DND-41 (cell line): ENCODE data around the gene WRAP53.

Experiments used
- ATAC-seq: fragments of 200-7000 bp; cut with Tn5 transposase; 3 replicates; pipeline ENCODE4 v1.9.1; 2021; ENCODE audit warnings: low read depth; ENCODE audit not compliant: insufficient read depth
- DNase-seq: peaks from one replicate; pipeline ENCODE4 v3.0.0-alpha.2; 2020
- H2AFZ ChIP-seq: 2 replicates; pipeline ENCODE4 v1.6.0; 2012; ENCODE audit warnings: low read depth, low read length
- H3K27ac ChIP-seq: 2 replicates; pipeline ENCODE4 v1.5.1; 2012; ENCODE audit warnings: low read length, inconsistent platforms
- H3K27me3 ChIP-seq: fragments of 200-600 bp; sonication (generic); 2 replicates; pipeline ENCODE4 v1.6.0; 2012; ENCODE audit warnings: low read length, mild to moderate bottlenecking, inconsistent platforms; ENCODE audit not compliant: insufficient read depth, poor library complexity
- H3K36me3 ChIP-seq: 2 replicates; pipeline ENCODE4 v1.5.1; 2012; ENCODE audit warnings: low read length, inconsistent platforms; ENCODE audit not compliant: insufficient read depth
- H3K4me1 ChIP-seq: 2 replicates; pipeline ENCODE4 v1.5.1; 2012; ENCODE audit warnings: mild to moderate bottlenecking, low read length; ENCODE audit not compliant: insufficient read depth
- H3K4me2 ChIP-seq: 2 replicates; pipeline ENCODE4 v1.6.0; 2012; ENCODE audit warnings: mild to moderate bottlenecking, moderate library complexity, low read length, inconsistent platforms; ENCODE audit not compliant: insufficient read depth
- H3K4me3 ChIP-seq, 2 experiments: fragments of 200-600 bp in 1 of 2; shearing (Covaris generic) in 1 of 2; 2 replicates each; pipeline ENCODE4 v1.5.1; 2012 to 2016; ENCODE audit warnings: inconsistent platforms in 2 of 2, low read length in 2 of 2, mild to moderate bottlenecking in 2 of 2, low read depth in 1 of 2, moderate library complexity in 1 of 2
- H3K79me2 ChIP-seq: 2 replicates; pipeline ENCODE4 v1.6.0; 2012; ENCODE audit warnings: low read length, inconsistent platforms; ENCODE audit not compliant: insufficient read depth
- H3K9ac ChIP-seq: 2 replicates; pipeline ENCODE4 v1.6.0; 2012; ENCODE audit warnings: low read depth, mild to moderate bottlenecking, inconsistent platforms, low read length, moderate library complexity
- H3K9me3 ChIP-seq: 2 replicates; pipeline ENCODE4 v1.5.1; 2012; ENCODE audit warnings: low read length, moderate library complexity, mild to moderate bottlenecking, inconsistent platforms; ENCODE audit not compliant: insufficient read depth, severe bottlenecking
- H4K20me1 ChIP-seq: 2 replicates; pipeline ENCODE4 v1.6.0; 2012; ENCODE audit warnings: low read length; ENCODE audit not compliant: insufficient read depth
- CTCF ChIP-seq: IDR thresholded peaks from 2 replicates; pipeline ENCODE4 v1.5.1; 2012; ENCODE audit warnings: borderline replicate concordance, low read length, moderate library complexity, mild to moderate bottlenecking; ENCODE audit not compliant: poor library complexity, severe bottlenecking; ENCODE audit errors: extremely low read depth
- EZH2 ChIP-seq: IDR thresholded peaks from 3 replicates; pipeline ENCODE4 v1.6.1; 2012; ENCODE audit warnings: borderline replicate concordance, low read depth, mild to moderate bottlenecking, moderate library complexity, low read length, inconsistent platforms; ENCODE audit not compliant: severe bottlenecking

Gene WRAP53

GRCh38 chr17:7745748-7746470, 57.6 kb downstream of the WRAP53 start:
- Histone ChIP-seq H3K79me2 (no peaks in the 10 kb centered on the region), H3K4me2 (no peak overlapping the region), H2AFZ (no peak overlapping the region), H3K27me3 (no peaks in the 10 kb centered on the region), H3K9ac (no peak overlapping the region), H3K27ac (no peak overlapping the region), H3K36me3 (no peaks in the 10 kb centered on the region), H4K20me1 (no peaks in the 10 kb centered on the region), H3K4me3 (no peak overlapping the region), H3K9me3 (no peaks in the 10 kb centered on the region), H3K4me1 (no peaks in the 10 kb centered on the region)
- TF ChIP-seq CTCF (peak; percentile 12), EZH2 (no peak)
- ATAC-seq (no peak), DNase-seq (no peak)

GRCh38 chr17:7747635-7748071, 59.4 kb downstream of the WRAP53 start:
- Histone ChIP-seq H3K9ac (no peak overlapping the region), H3K9me3 (no peaks in the 10 kb centered on the region), H3K27ac (no peak overlapping the region), H4K20me1 (no peaks in the 10 kb centered on the region), H3K4me1 (no peaks in the 10 kb centered on the region), H2AFZ (no peak overlapping the region), H3K27me3 (no peaks in the 10 kb centered on the region), H3K79me2 (no peaks in the 10 kb centered on the region), H3K36me3 (no peaks in the 10 kb centered on the region), H3K4me2 (no peak overlapping the region), H3K4me3 (no peak overlapping the region)
- DNase-seq (no peak), ATAC-seq (no peak)
- TF ChIP-seq CTCF (no peak), EZH2 (no peak)

GRCh38 chr17:7748076-7748775, 59.9 kb downstream of the WRAP53 start:
- H2AFZ ChIP-seq = no peak overlapping the region
- no peak overlapping the region for H3K9ac ChIP-seq
- no peaks in the 10 kb centered on the region for H3K79me2 ChIP-seq
- no peak for ATAC-seq
- no peak overlapping the region for H3K27ac ChIP-seq
- H3K4me1 ChIP-seq = no peaks in the 10 kb centered on the region
- H3K27me3 ChIP-seq = peaks cover 5% of the 10 kb centered on the region
- no peak overlapping the region for H3K4me2 ChIP-seq
- H3K4me3 ChIP-seq = no peak overlapping the region
- H4K20me1 ChIP-seq = no peaks in the 10 kb centered on the region
- no peak for DNase-seq
- TF ChIP-seq EZH2 (no peak), CTCF (no peak)
- no peaks in the 10 kb centered on the region for H3K9me3 ChIP-seq
- no peaks in the 10 kb centered on the region for H3K36me3 ChIP-seq
